ENCODE measurements around the gene SLC22A16. TPM values are rescaled to one million over a fixed set of nuclear protein-coding genes. Genes with fewer than 3 reads are reported as not detected.
A peak's percentile ranks its signal among the peaks of the same experiment; 100 is the strongest.
"Not testable (repeated sequence)": the region's sequence is repeated elsewhere in the genome, so short reads cannot be mapped to it uniquely, and the experiment has no call there.

Gene SLC22A16
- total RNA-seq, 1 experiment from 2014 or later = not detected

- H3K27ac ChIP-seq (ENCODE audit: low read depth, low read length) = no peak overlapping the region
- DNase-seq (ENCODE audit: low read depth, low spot score) (no peak), ATAC-seq (no peak)
- no peaks in the 10 kb centered on the region for H3K36me3 ChIP-seq (ENCODE audit: control insufficient read depth in 1 of 2, insufficient read depth in 2 of 2, low read length in 2 of 2)
- BruUV-seq (replicated peaks) = no TSS peak
- RAD21 ChIA-PET (ENCODE audit: low non-redundant PET in 1 of 2, low total read pairs in 2 of 2, uncharacterized antibody in 2 of 2, unreplicated experiment in 2 of 2) = no interaction called here
- TF ChIP-seq POLR2A (IDR thresholded peaks at IDR 0.05; ENCODE audit: borderline replicate concordance, extremely low read depth, insufficient read depth, insufficient read length) = no peak
- no peak for TF ChIP-seq SRF (IDR thresholded peaks at IDR 0.05; ENCODE audit: low read depth)
- no peak for TF ChIP-seq JUND (IDR thresholded peaks at IDR 0.05)
- no peak for TF ChIP-seq SIN3A (IDR thresholded peaks at IDR 0.05; ENCODE audit: low read depth)
- no peak for TF ChIP-seq YY1 (IDR thresholded peaks at IDR 0.05; ENCODE audit: extremely low read depth, insufficient replicate concordance, low read depth, low read length)
- no peaks in the 10 kb centered on the region for H3K27me3 ChIP-seq (ENCODE audit: insufficient read depth, low read length)
- intact Hi-C loops (cut with micrococcal nuclease) = loop anchor here (10.0 kb wide), 1 partner anchor 710 kb away; no protein-coding TSS in a partner anchor
- no peak overlapping the region for H3K4me2 ChIP-seq (ENCODE audit: low read length)
- no peak overlapping the region for H2AFZ ChIP-seq (ENCODE audit: low read depth, low read length, poor library complexity, severe bottlenecking)
- no peak overlapping the region for H3K4me3 ChIP-seq (replicated peaks in 1 of 2; ENCODE audit: low read depth in 1 of 2, low read length in 2 of 2)
- POLR2A ChIA-PET = no interaction called here
- H3K4me1 ChIP-seq (ENCODE audit: control insufficient read depth in 1 of 2, insufficient read depth in 2 of 2, low read length in 2 of 2) = peaks cover 10 to 16% of the 10 kb centered on the region in 2 experiments; a peak in 3 of 4 replicates
- H3K9me3 ChIP-seq (ENCODE audit: control insufficient read depth in 1 of 2, insufficient read depth in 1 of 2, low read depth in 1 of 2, low read length in 2 of 2) = no peaks in the 10 kb centered on the region
- no peaks in the 10 kb centered on the region for H4K20me1 ChIP-seq (ENCODE audit: insufficient read depth)
- CTCF ChIA-PET = no interaction called here
- no peak overlapping the region for H3K9ac ChIP-seq (ENCODE audit: low read length)
- H3K9me2 ChIP-seq (ENCODE audit: insufficient read depth) = 0 out of 2 replicates have a peak, but pooled peaks cover 5% of the 10 kb centered on the region
- no peaks in the 10 kb centered on the region for H3K79me2 ChIP-seq (ENCODE audit: insufficient read depth, low read length)
Observed at GRCh38 chr6:110514818-110515217, 38.4 kb upstream of the SLC22A16 start.

- DNase-seq (ENCODE audit: low read depth, low spot score) = no peak
Observed at GRCh38 chr6:110512991-110513390, 36.6 kb upstream of the SLC22A16 start.

GRCh38 chr6:110512549-110512948 lies 36.1 kb upstream of the SLC22A16 start:
- H3K4me2 ChIP-seq (ENCODE audit: low read length); H4K20me1 ChIP-seq (ENCODE audit: insufficient read depth); H3K27ac ChIP-seq (ENCODE audit: low read depth, low read length); BruUV-seq (replicated peaks); POLR2A ChIA-PET; H3K9me2 ChIP-seq (ENCODE audit: insufficient read depth); H3K9me3 ChIP-seq (ENCODE audit: control insufficient read depth in 1 of 2, insufficient read depth in 1 of 2, low read depth in 1 of 2, low read length in 2 of 2); H2AFZ ChIP-seq (ENCODE audit: low read depth, low read length, poor library complexity, severe bottlenecking); H3K27me3 ChIP-seq (ENCODE audit: insufficient read depth, low read length); H3K9ac ChIP-seq (ENCODE audit: low read length); H3K79me2 ChIP-seq (ENCODE audit: insufficient read depth, low read length); H3K4me3 ChIP-seq (replicated peaks in 1 of 2; ENCODE audit: low read depth in 1 of 2, low read length in 2 of 2); RAD21 ChIA-PET (ENCODE audit: low non-redundant PET in 1 of 2, low total read pairs in 2 of 2, uncharacterized antibody in 2 of 2, unreplicated experiment in 2 of 2); DNase-seq (ENCODE audit: low read depth, low spot score); ATAC-seq; H3K36me3 ChIP-seq (ENCODE audit: control insufficient read depth in 1 of 2, insufficient read depth in 2 of 2, low read length in 2 of 2): not testable (repeated sequence)
- peaks cover 21 to 29% of the 10 kb centered on the region in 2 experiments for H3K4me1 ChIP-seq (ENCODE audit: control insufficient read depth in 1 of 2, insufficient read depth in 2 of 2, low read length in 2 of 2)
- intact Hi-C loops (cut with micrococcal nuclease) = loop anchor here (10.0 kb wide), 1 partner anchor 712 kb away; no protein-coding TSS in a partner anchor
- CTCF ChIA-PET = interaction anchor here (0.6 kb wide), 1 partner anchor 659 kb away, joined by 3 read pairs; no protein-coding TSS in a partner anchor

More at GRCh38 chr6:110512991-110513390, 36.6 kb upstream of the SLC22A16 start:
- Histone ChIP-seq H4K20me1 (ENCODE audit: insufficient read depth) (no peaks in the 10 kb centered on the region), H3K27ac (ENCODE audit: low read depth, low read length) (no peak overlapping the region), H3K79me2 (ENCODE audit: insufficient read depth, low read length) (no peaks in the 10 kb centered on the region), H3K9me2 (ENCODE audit: insufficient read depth) (0 out of 2 replicates have a peak, but pooled peaks cover 5% of the 10 kb centered on the region), H3K36me3 (ENCODE audit: control insufficient read depth in 1 of 2, insufficient read depth in 2 of 2, low read length in 2 of 2) (no peaks in the 10 kb centered on the region), H3K4me3 (replicated peaks in 1 of 2; ENCODE audit: low read depth in 1 of 2, low read length in 2 of 2) (no peak overlapping the region), H3K4me2 (ENCODE audit: low read length) (no peak overlapping the region), H3K27me3 (ENCODE audit: insufficient read depth, low read length) (no peaks in the 10 kb centered on the region), H3K9me3 (ENCODE audit: control insufficient read depth in 1 of 2, insufficient read depth in 1 of 2, low read depth in 1 of 2, low read length in 2 of 2) (no peaks in the 10 kb centered on the region), H2AFZ (ENCODE audit: low read depth, low read length, poor library complexity, severe bottlenecking) (peak overlapping the region; percentile 40), H3K9ac (ENCODE audit: low read length) (no peak overlapping the region), H3K4me1 (ENCODE audit: control insufficient read depth in 1 of 2, insufficient read depth in 2 of 2, low read length in 2 of 2) (peaks cover 21 to 29% of the 10 kb centered on the region in 2 experiments)
- RAD21 ChIA-PET (ENCODE audit: low non-redundant PET in 1 of 2, low total read pairs in 2 of 2, uncharacterized antibody in 2 of 2, unreplicated experiment in 2 of 2) = no interaction called here
- BruUV-seq (replicated peaks) = no TSS peak
- intact Hi-C loops (cut with micrococcal nuclease) = loop anchor here (10.0 kb wide), 1 partner anchor 712 kb away; no protein-coding TSS in a partner anchor
- ATAC-seq = no peak
- POLR2A ChIA-PET = no interaction called here
- TF ChIP-seq EZH2 (IDR thresholded peaks at IDR 0.05) (no peak), ATF3 (IDR thresholded peaks at IDR 0.05) (no peak), POLR2AphosphoS5 (IDR thresholded peaks at IDR 0.05; ENCODE audit: low read depth, low read length) (no peak), EGR1 (IDR thresholded peaks at IDR 0.05; ENCODE audit: low read depth) (no peak), RAD21 (IDR thresholded peaks at IDR 0.05; ENCODE audit: low read depth) (no peak)
- CTCF ChIA-PET = interaction anchor here (0.6 kb wide), 1 partner anchor 658 kb away, joined by 3 read pairs; no protein-coding TSS in a partner anchor

Measured in HCT116 (cell line).